HL-60 (cell line): ENCODE results near the gene DPP10.

Experiments
- GABPA ChIP-seq: IDR thresholded peaks from 2 replicates; pipeline ENCODE4 v1.6.1; 2012; ENCODE audit warnings: low read depth
- POLR2AphosphoS5 ChIP-seq: IDR thresholded peaks from 2 replicates; pipeline ENCODE4 v1.6.1; 2012; ENCODE audit warnings: low read depth
- TF ChIP-seq, protein P1 (sequence below): IDR thresholded peaks from one replicate; pipeline ENCODE4 v1.5.1; 2011; ENCODE audit warnings: low read length, control low read depth, inconsistent platforms; ENCODE audit not compliant: insufficient read depth

DNA sequence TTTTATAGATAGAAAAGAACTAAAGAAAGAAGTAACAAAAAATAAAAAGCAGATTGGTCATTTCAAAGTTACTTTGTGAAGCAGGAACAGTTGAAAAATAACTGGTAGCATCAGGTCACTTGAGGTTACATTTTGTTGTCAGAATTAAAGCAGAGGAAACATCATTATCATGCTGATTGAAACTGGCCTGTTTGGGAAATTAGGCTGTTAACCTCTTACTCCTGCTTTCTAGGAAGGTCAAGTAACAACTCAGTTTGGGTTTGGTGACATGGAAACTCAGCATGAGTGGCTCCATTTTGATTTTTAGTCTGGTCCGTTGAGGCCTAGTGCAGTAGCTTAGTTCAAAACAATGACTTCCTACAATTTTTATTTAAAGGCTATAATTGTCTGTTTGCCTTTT is 1383.5 kb downstream of the DPP10 start:
- TF ChIP-seq, protein P1, sequence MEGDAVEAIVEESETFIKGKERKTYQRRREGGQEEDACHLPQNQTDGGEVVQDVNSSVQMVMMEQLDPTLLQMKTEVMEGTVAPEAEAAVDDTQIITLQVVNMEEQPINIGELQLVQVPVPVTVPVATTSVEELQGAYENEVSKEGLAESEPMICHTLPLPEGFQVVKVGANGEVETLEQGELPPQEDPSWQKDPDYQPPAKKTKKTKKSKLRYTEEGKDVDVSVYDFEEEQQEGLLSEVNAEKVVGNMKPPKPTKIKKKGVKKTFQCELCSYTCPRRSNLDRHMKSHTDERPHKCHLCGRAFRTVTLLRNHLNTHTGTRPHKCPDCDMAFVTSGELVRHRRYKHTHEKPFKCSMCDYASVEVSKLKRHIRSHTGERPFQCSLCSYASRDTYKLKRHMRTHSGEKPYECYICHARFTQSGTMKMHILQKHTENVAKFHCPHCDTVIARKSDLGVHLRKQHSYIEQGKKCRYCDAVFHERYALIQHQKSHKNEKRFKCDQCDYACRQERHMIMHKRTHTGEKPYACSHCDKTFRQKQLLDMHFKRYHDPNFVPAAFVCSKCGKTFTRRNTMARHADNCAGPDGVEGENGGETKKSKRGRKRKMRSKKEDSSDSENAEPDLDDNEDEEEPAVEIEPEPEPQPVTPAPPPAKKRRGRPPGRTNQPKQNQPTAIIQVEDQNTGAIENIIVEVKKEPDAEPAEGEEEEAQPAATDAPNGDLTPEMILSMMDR: no peak
- TF ChIP-seq POLR2AphosphoS5: no peak
- TF ChIP-seq GABPA: no peak
